GM12878 (cell line): Measurements from ENCODE around the gene SLC38A9. TPM values are rescaled to one million over a fixed set of nuclear protein-coding genes. Genes with fewer than 3 reads are reported as not detected.

Experiments
- ATAC-seq: fragments of 200-7000 bp; cut with Tn5 transposase; 3 replicates; pipeline ENCODE4 v1.9.1; 2020; ENCODE audit warnings: mild to moderate bottlenecking, moderate library complexity
- BruUV-seq: library from RNA; stranded (reverse); fragments of 400-500 nt; replicated peaks from 2 replicates; lab custom pipeline; 2021; lab: Mats Ljungman, UMichigan
- CTCF ChIA-PET: fragments of 300-600 bp; sonication (Branson Sonifier 250); formaldehyde crosslinking; extraction: SDS; loops from one replicate; lab custom pipeline; 2021; ENCODE audit warnings: inconsistent platforms; lab: Yijun Ruan, JAX
- POLR2A ChIA-PET: fragments of 350-600 bp; formaldehyde crosslinking; extraction: SDS; loops from one replicate; lab custom pipeline; 2021; ENCODE audit warnings: inconsistent platforms; lab: Charles Lee
- RAD21 ChIA-PET: fragments of 300-600 bp; sonication (Branson Sonifier 250); formaldehyde crosslinking; loops from one replicate; lab custom pipeline; 2023; ENCODE audit warnings: antibody characterized with exemption; ENCODE audit not compliant: unreplicated experiment; lab: Charles Lee
- SMC1A ChIA-PET: fragments of 300-600 bp; sonication (Branson Sonifier 250); formaldehyde crosslinking; loops from one replicate; lab custom pipeline; 2023; ENCODE audit not compliant: unreplicated experiment, uncharacterized antibody; lab: Charles Lee
- DNase-seq: peaks from one replicate; pipeline ENCODE4 v3.0.0-alpha.2; 2011; ENCODE audit warnings: low read depth, low spot score
- FAIRE-seq: peaks from 3 replicates; lab custom pipeline; 2011; peaks lifted over from hg19 to GRCh38; lab: Jason Lieb, UNC
- H2AFZ ChIP-seq: 2 replicates; pipeline ENCODE4 v1.6.0; 2011; ENCODE audit warnings: low read depth, low read length, control low read depth; ENCODE audit not compliant: control insufficient read depth
- H3K27ac ChIP-seq: 2 replicates; pipeline ENCODE4 v1.5.1; 2011; ENCODE audit warnings: control low read depth; ENCODE audit not compliant: control insufficient read depth, insufficient read depth
- H3K27me3 ChIP-seq, 2 experiments: replicated peaks in 1 of 2; 2 replicates each; pipeline versions ENCODE4 v1.6.0 to v1.6.1; 2011; ENCODE audit warnings: low read length in 1 of 2; ENCODE audit not compliant: control insufficient read depth in 2 of 2, insufficient read depth in 2 of 2
- H3K36me3 ChIP-seq, 2 experiments: 2 replicates each; pipeline ENCODE4 v1.5.1; 2011; ENCODE audit warnings: low read length in 1 of 2; ENCODE audit not compliant: control insufficient read depth in 2 of 2, insufficient read depth in 2 of 2
- H3K4me1 ChIP-seq: 2 replicates; pipeline ENCODE4 v1.6.1; 2011; ENCODE audit warnings: mild to moderate bottlenecking, low read length, moderate library complexity, mixed read lengths; ENCODE audit not compliant: control insufficient read depth, insufficient read depth
- H3K4me2 ChIP-seq: 2 replicates; pipeline ENCODE4 v1.6.0; 2011; ENCODE audit warnings: control low read depth; ENCODE audit not compliant: control insufficient read depth, insufficient read depth
- H3K4me3 ChIP-seq: fragments of 200-600 bp; sonication (generic); 2 replicates; pipeline ENCODE4 v1.5.1; 2016
- H3K79me2 ChIP-seq: 2 replicates; pipeline ENCODE4 v1.6.0; 2011; ENCODE audit warnings: low read length; ENCODE audit not compliant: control insufficient read depth, insufficient read depth
- H3K9ac ChIP-seq: 2 replicates; pipeline ENCODE4 v1.8.0; 2011; ENCODE audit warnings: low read length, control low read depth, mixed read lengths; ENCODE audit not compliant: control insufficient read depth, insufficient read depth
- H3K9me3 ChIP-seq: replicated peaks from 3 replicates; pipeline ENCODE4 v1.5.1; 2011; ENCODE audit warnings: mild to moderate bottlenecking, low read length; ENCODE audit not compliant: control insufficient read depth, insufficient read depth
- H4K20me1 ChIP-seq: 2 replicates; pipeline ENCODE4 v1.6.0; 2011; ENCODE audit not compliant: control insufficient read depth, insufficient read depth
- CBX5 ChIP-seq: sonication (generic); IDR thresholded peaks from 2 replicates; pipeline ENCODE4 v1.6.1; 2016; ENCODE audit warnings: low read depth, moderate library complexity, mild to moderate bottlenecking, inconsistent platforms
- CHD1 ChIP-seq: IDR thresholded peaks from 2 replicates; pipeline ENCODE4 v1.6.1; 2012; ENCODE audit warnings: low read depth, low read length, improper control_type of control experiment
- CTCF ChIP-seq, 3 experiments: IDR thresholded peaks in 2 of 3; conservative IDR thresholded peaks in 1 of 3; 2 replicates each; pipeline ENCODE4 v1.5.1; 2011; ENCODE audit warnings: low read depth in 3 of 3, low read length in 3 of 3, mild to moderate bottlenecking in 3 of 3, control low read depth in 2 of 3, moderate library complexity in 2 of 3, inconsistent platforms in 1 of 3, mixed read lengths in 1 of 3; ENCODE audit not compliant: control insufficient read depth in 2 of 3, insufficient read depth in 1 of 3; ENCODE audit errors: extremely low read depth in 1 of 3
- HDAC2 ChIP-seq: fragments of 200-600 bp; sonication (generic); IDR thresholded peaks from 2 replicates; pipeline ENCODE4 v1.6.1; 2017
- MXI1 ChIP-seq: fragments of 150-350 bp; IDR thresholded peaks from 2 replicates; pipeline ENCODE4 v1.6.1; 2011; ENCODE audit warnings: low read depth, mild to moderate bottlenecking, inconsistent platforms, low read length, improper control_type of control experiment
- NFXL1 ChIP-seq: fragments of 450-650 bp; IDR thresholded peaks from 2 replicates; pipeline ENCODE4 v1.6.1; 2017; ENCODE audit warnings: antibody characterized with exemption, mild to moderate bottlenecking, borderline replicate concordance
- NR2C1 ChIP-seq: fragments of 450-650 bp; IDR thresholded peaks from 2 replicates; pipeline ENCODE4 v1.6.1; 2017; ENCODE audit warnings: antibody characterized with exemption, mild to moderate bottlenecking, moderate library complexity
- RCOR1 ChIP-seq: conservative IDR thresholded peaks from 2 replicates; pipeline ENCODE4 v1.6.1; 2012; ENCODE audit warnings: low read depth, low read length, improper control_type of control experiment
- RFX5 ChIP-seq: IDR thresholded peaks from 2 replicates; pipeline ENCODE4 v1.6.1; 2011; ENCODE audit warnings: low read depth, low read length, improper control_type of control experiment
- SKIL ChIP-seq: fragments of 450-650 bp; IDR thresholded peaks from 2 replicates; pipeline ENCODE4 v1.6.1; 2017; ENCODE audit warnings: mild to moderate bottlenecking, low read depth, inconsistent platforms; ENCODE audit not compliant: poor library complexity, severe bottlenecking
- TARDBP ChIP-seq: IDR thresholded peaks from 2 replicates; pipeline ENCODE4 v1.6.1; 2016; ENCODE audit warnings: borderline replicate concordance
- TCF12 ChIP-seq: IDR thresholded peaks from 2 replicates; pipeline ENCODE4 v1.6.1; 2011; ENCODE audit warnings: low read depth, mild to moderate bottlenecking, low read length
- USF1 ChIP-seq: IDR thresholded peaks from 2 replicates; pipeline ENCODE4 v1.6.1; 2011; ENCODE audit warnings: borderline replicate concordance, low read depth, mild to moderate bottlenecking, moderate library complexity, mixed read lengths, low read length; ENCODE audit not compliant: insufficient read depth; ENCODE audit errors: extremely low read length
- in situ Hi-C: fragments of 300-500 bp; cut with MboI; formaldehyde crosslinking; loops from 9 replicates; pipeline ENCODE4 v1.14.3; 2018; ENCODE audit warnings: mixed read lengths
- intact Hi-C: fragments of 100-400 bp; cut with micrococcal nuclease; formaldehyde crosslinking; loops from one replicate; pipeline ENCODE4 v1.14.2; 2022; ENCODE audit not compliant: unreplicated experiment
- polyA plus RNA-seq, 11 experiments: library from polyadenylated mRNA; depleted of rRNA in 4 of 11; unstranded in 6 of 11; stranded (reverse) in 5 of 11; fragments of >200 nt; fragmentation: Nextera tagmentation in 4 of 11; fragmentation: Illumina TruSeq in 1 of 11; extraction: Ambion mirVana in 4 of 11; extraction: Trizol in 1 of 11; gene quantifications; 1 replicate in 1 of 11; 2 replicates in 10 of 11; pipeline versions ENCODE4 v1.2.1 to v1.2.3, GENCODE V29; 2011 to 2016; ENCODE audit warnings: inconsistent platforms in 2 of 11, missing spikeins in 2 of 11, low read depth in 1 of 11
- total RNA-seq, 4 experiments: library from RNA; depleted of rRNA in 3 of 4; stranded (reverse); fragments of >200 nt in 3 of 4; fragmentation: Illumina TruSeq in 1 of 4; extraction: Trizol in 1 of 4; gene quantifications; 2 replicates each; pipeline versions ENCODE4 v1.2.1 to v1.2.3, GENCODE V29; 2013 to 2021

SLC38A9 gene
- total and polyA plus RNA-seq, 10 of the 15 experiments (the other 5 are each of a cell fraction or from before 2014, with no cell fraction given) = 8.5 to 35.1 (median 23.0) TPM

GRCh38 chr5:55578771-55579170 lies 133.4 kb downstream of the SLC38A9 start:
- intact Hi-C loops = no loop called here
- H3K4me1 ChIP-seq = no peaks in the 10 kb centered on the region; the same call in 1 of the 2 replicates
- H2AFZ ChIP-seq = no peak overlapping the region
- ATAC-seq = no peak
- ChIA-PET SMC1A (interaction anchor here (0.6 kb wide), 1 partner anchor 481 kb away, joined by 3 read pairs; no protein-coding TSS in a partner anchor), CTCF (interaction anchor here (0.6 kb wide), 2 partner anchors 25 to 125 kb away, joined by 3 to 5 read pairs; no protein-coding TSS in a partner anchor)
- no peaks in the 10 kb centered on the region for H3K27me3 ChIP-seq
- no peak for TF ChIP-seq CBX5
- no peak for TF ChIP-seq USF1
- TF ChIP-seq MXI1 = no peak
- no peak for TF ChIP-seq NR2C1
- no peak for TF ChIP-seq CHD1
- TF ChIP-seq RCOR1 = no peak
- no peak for TF ChIP-seq CTCF (IDR thresholded peaks at IDR 0.05 in 2 of 3, conservative IDR thresholded peaks at IDR 0.05 in 1 of 3; ENCODE audit: control insufficient read depth in 2 of 3, extremely low read depth in 1 of 3, insufficient read depth in 1 of 3, low read depth in 3 of 3, low read length in 3 of 3)
- TF ChIP-seq HDAC2 = no peak
- no peak for TF ChIP-seq RFX5
- no peak for TF ChIP-seq TARDBP
- no peak for TF ChIP-seq NFXL1
- no peak for TF ChIP-seq SKIL
- TF ChIP-seq TCF12 = no peak
- TF ChIP-seq, all 136 proteins: peak for 0
- DNase-seq (no peak), FAIRE-seq (no peak)
- no peak overlapping the region for H3K4me3 ChIP-seq
- H3K9ac ChIP-seq = no peak overlapping the region
- BruUV-seq = no TSS peak
- no peaks in the 10 kb centered on the region for H3K79me2 ChIP-seq
- ChIA-PET RAD21 (no interaction called here), POLR2A (no interaction called here)
- H3K27ac ChIP-seq = no peak overlapping the region
- in situ Hi-C loops = no loop called here
- no peaks in the 10 kb centered on the region for H3K9me3 ChIP-seq
- H3K4me2 ChIP-seq = no peak overlapping the region
- no peaks in the 10 kb centered on the region for H3K36me3 ChIP-seq
- no peaks in the 10 kb centered on the region for H4K20me1 ChIP-seq
